ENCODE data around the gene KLHDC10.

The KLHDC10 gene

GRCh38 chr7:130087364-130087763, 17.0 kb downstream of the KLHDC10 start:
- TF ChIP-seq CTCF (IDR thresholded peaks at IDR 0.05; ENCODE audit: low read depth, low read length): no peak
- DNase-seq: no peak
- Histone ChIP-seq H3K27me3 (no peaks in the 10 kb centered on the region), H3K36me3 (peaks cover 3% of the 10 kb centered on the region; the same call in 1 of the 2 replicates), H3K9me3 (no peaks in the 10 kb centered on the region), H3K4me3 (ENCODE audit: low read depth, low read length) (no peak overlapping the region), H3K4me1 (no peaks in the 10 kb centered on the region; the same call in 1 of the 2 replicates)

- Histone ChIP-seq H3K9me3 (no peaks in the 10 kb centered on the region), H3K4me1 (no peaks in the 10 kb centered on the region; the same call in 1 of the 2 replicates), H3K27me3 (no peaks in the 10 kb centered on the region), H3K4me3 (ENCODE audit: low read depth, low read length) (no peak overlapping the region), H3K36me3 (no peaks in the 10 kb centered on the region)
- TF ChIP-seq CTCF (IDR thresholded peaks at IDR 0.05; ENCODE audit: low read depth, low read length): no peak
- no peak for DNase-seq
These were observed 20.6 kb downstream of the KLHDC10 start for GRCh38 chr7:130090745-130091532.

GRCh38 chr7:130091999-130092398, 21.7 kb downstream of the KLHDC10 start:
- no peaks in the 10 kb centered on the region for H3K9me3 ChIP-seq
- H3K27me3 ChIP-seq: no peaks in the 10 kb centered on the region
- no peaks in the 10 kb centered on the region for H3K36me3 ChIP-seq
- no peak overlapping the region for H3K4me3 ChIP-seq (ENCODE audit: low read depth, low read length)
- DNase-seq: no peak
- no peaks in the 10 kb centered on the region; the same call in 1 of the 2 replicates for H3K4me1 ChIP-seq
- TF ChIP-seq CTCF (IDR thresholded peaks at IDR 0.05; ENCODE audit: low read depth, low read length): no peak

- Histone ChIP-seq H3K4me3 (ENCODE audit: low read depth, low read length) (no peak overlapping the region), H3K9me3 (no peaks in the 10 kb centered on the region), H3K36me3 (no peaks in the 10 kb centered on the region), H3K4me1 (no peaks in the 10 kb centered on the region), H3K27me3 (no peaks in the 10 kb centered on the region)
- DNase-seq: no peak
- no peak for TF ChIP-seq CTCF (IDR thresholded peaks at IDR 0.05; ENCODE audit: low read depth, low read length)
These were observed 22.3 kb downstream of the KLHDC10 start for GRCh38 chr7:130092598-130092997.

GRCh38 chr7:130095812-130096211, 25.5 kb downstream of the KLHDC10 start:
- no peak for DNase-seq
- TF ChIP-seq CTCF (IDR thresholded peaks at IDR 0.05; ENCODE audit: low read depth, low read length): no peak
- no peak overlapping the region for H3K4me3 ChIP-seq (ENCODE audit: low read depth, low read length)
- H3K4me1 ChIP-seq: no peaks in the 10 kb centered on the region; the same call in 1 of the 2 replicates
- H3K9me3 ChIP-seq: no peaks in the 10 kb centered on the region
- no peaks in the 10 kb centered on the region for H3K36me3 ChIP-seq
- no peaks in the 10 kb centered on the region for H3K27me3 ChIP-seq

GRCh38 chr7:130096243-130096827, 26.0 kb downstream of the KLHDC10 start:
- Histone ChIP-seq H3K4me3 (ENCODE audit: low read depth, low read length) (no peak overlapping the region), H3K4me1 (no peaks in the 10 kb centered on the region; the same call in 1 of the 2 replicates), H3K36me3 (no peaks in the 10 kb centered on the region), H3K9me3 (no peaks in the 10 kb centered on the region), H3K27me3 (no peaks in the 10 kb centered on the region)
- TF ChIP-seq CTCF (IDR thresholded peaks at IDR 0.05; ENCODE audit: low read depth, low read length): peak; percentile 32; the same call in 1 of the 2 replicates
- DNase-seq: no peak
